ENCODE results near the gene GLIS2. TPM values are rescaled to one million over a fixed set of nuclear protein-coding genes. Genes with fewer than 3 reads are reported as not detected.

The GLIS2 gene
- total RNA-seq, 1 experiment from 2014 or later = 18.2 TPM

GRCh38 chr16:4338125-4338582, 22.3 kb downstream of the GLIS2 start:
- DNase-seq (ENCODE audit: low read depth, low spot score) (no peak), ATAC-seq (peak; percentile 33)
- TF ChIP-seq CTCF (IDR thresholded peaks at IDR 0.05 in 2 of 3, conservative IDR thresholded peaks at IDR 0.05 in 1 of 3; ENCODE audit: borderline replicate concordance in 1 of 3, insufficient read depth in 1 of 3, low read depth in 2 of 3, low read length in 2 of 3) = 0 out of 6 replicates have a peak, but pooled peaks of 2 of the 3 experiments have one; percentile 2 to 20
- no peak for TF ChIP-seq SP1 (IDR thresholded peaks at IDR 0.05; ENCODE audit: low read depth)
- H4K20me1 ChIP-seq (ENCODE audit: insufficient read depth) = no peaks in the 10 kb centered on the region
- ChIA-PET RAD21 (ENCODE audit: low non-redundant PET in 1 of 2, low total read pairs in 2 of 2, uncharacterized antibody in 2 of 2, unreplicated experiment in 2 of 2) (no interaction called here), CTCF (interaction anchor here (1.2 kb wide), 1 partner anchor 78 kb away, joined by 3 read pairs; no protein-coding TSS in a partner anchor), POLR2A (no interaction called here)
- no TSS peak for BruUV-seq (replicated peaks)
- H3K79me2 ChIP-seq (ENCODE audit: insufficient read depth, low read length) = peaks cover 37% of the 10 kb centered on the region
- H3K36me3 ChIP-seq (ENCODE audit: control insufficient read depth in 1 of 2, insufficient read depth in 2 of 2, low read length in 2 of 2) = peaks cover 7 to 29% of the 10 kb centered on the region in 2 experiments; a peak in 2 of 4 replicates
- no peak overlapping the region for H3K4me3 ChIP-seq (replicated peaks in 1 of 2; ENCODE audit: low read depth in 1 of 2, low read length in 2 of 2)
- H3K27me3 ChIP-seq (ENCODE audit: insufficient read depth, low read length) = no peaks in the 10 kb centered on the region
- H3K9me2 ChIP-seq (ENCODE audit: insufficient read depth) = no peaks in the 10 kb centered on the region
- intact Hi-C loops (cut with micrococcal nuclease) = no loop called here
- no peak overlapping the region for H2AFZ ChIP-seq (ENCODE audit: low read depth, low read length, poor library complexity, severe bottlenecking)
- H3K4me2 ChIP-seq (ENCODE audit: low read length) = no peak overlapping the region
- no peak overlapping the region; the same call in 1 of the 2 replicates for H3K27ac ChIP-seq (ENCODE audit: low read depth, low read length)
- no peak overlapping the region for H3K9ac ChIP-seq (ENCODE audit: low read length)
- H3K4me1 ChIP-seq (ENCODE audit: control insufficient read depth in 1 of 2, insufficient read depth in 2 of 2, low read length in 2 of 2) = no peaks in the 10 kb centered on the region
- H3K9me3 ChIP-seq (ENCODE audit: control insufficient read depth in 1 of 2, insufficient read depth in 1 of 2, low read depth in 1 of 2, low read length in 2 of 2) = no peaks in the 10 kb centered on the region

GRCh38 chr16:4338712-4339299, 22.9 kb downstream of the GLIS2 start:
- ATAC-seq = peak; percentile 33
- Histone ChIP-seq H3K27ac (ENCODE audit: low read depth, low read length) (0 out of 2 replicates have a peak overlapping the region, but pooled peaks have one; percentile 32), H3K36me3 (ENCODE audit: control insufficient read depth in 1 of 2, insufficient read depth in 2 of 2, low read length in 2 of 2) (peaks cover 7 to 24% of the 10 kb centered on the region in 2 experiments; a peak in 2 of 4 replicates), H2AFZ (ENCODE audit: low read depth, low read length, poor library complexity, severe bottlenecking) (no peak overlapping the region), H4K20me1 (ENCODE audit: insufficient read depth) (no peaks in the 10 kb centered on the region), H3K79me2 (ENCODE audit: insufficient read depth, low read length) (peaks cover 38% of the 10 kb centered on the region), H3K4me1 (ENCODE audit: control insufficient read depth in 1 of 2, insufficient read depth in 2 of 2, low read length in 2 of 2) (no peaks in the 10 kb centered on the region), H3K4me3 (replicated peaks in 1 of 2; ENCODE audit: low read depth in 1 of 2, low read length in 2 of 2) (no peak overlapping the region), H3K9me3 (ENCODE audit: control insufficient read depth in 1 of 2, insufficient read depth in 1 of 2, low read depth in 1 of 2, low read length in 2 of 2) (no peaks in the 10 kb centered on the region), H3K9me2 (ENCODE audit: insufficient read depth) (no peaks in the 10 kb centered on the region), H3K9ac (ENCODE audit: low read length) (no peak overlapping the region), H3K4me2 (ENCODE audit: low read length) (no peak overlapping the region), H3K27me3 (ENCODE audit: insufficient read depth, low read length) (no peaks in the 10 kb centered on the region)
- intact Hi-C loops (cut with micrococcal nuclease) = no loop called here
- DNase-seq (ENCODE audit: low read depth, low spot score) = no peak
- TF ChIP-seq POLR2AphosphoS5 (IDR thresholded peaks at IDR 0.05; ENCODE audit: low read depth, low read length) (peak; percentile 50), JUND (IDR thresholded peaks at IDR 0.05) (no peak)
- ChIA-PET CTCF (no interaction called here), RAD21 (ENCODE audit: low non-redundant PET in 1 of 2, low total read pairs in 2 of 2, uncharacterized antibody in 2 of 2, unreplicated experiment in 2 of 2) (no interaction called here), POLR2A (no interaction called here)
- BruUV-seq (replicated peaks) = no TSS peak
